Measurements from ENCODE around the gene LMBRD1.

DNA sequence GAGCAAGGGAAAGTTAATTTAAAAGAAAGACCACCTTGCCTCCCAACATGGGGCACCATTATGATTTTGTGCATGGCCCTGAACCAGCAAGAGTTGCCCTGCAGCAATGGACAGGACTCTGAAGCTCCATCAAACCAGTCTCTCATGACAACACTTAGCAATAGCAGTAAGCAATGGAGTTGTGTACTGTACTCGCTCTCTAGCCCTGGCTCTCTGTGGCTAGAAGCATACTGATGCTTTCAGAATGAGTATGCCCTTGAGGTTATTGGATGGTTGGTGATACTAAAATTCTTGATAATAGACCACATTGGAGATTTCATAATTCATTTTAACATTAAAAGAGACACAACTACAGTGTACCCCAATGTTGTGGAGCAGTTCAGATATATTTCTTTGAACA, 23.2 kb upstream of the LMBRD1 start:
- TF ChIP-seq, protein P1, sequence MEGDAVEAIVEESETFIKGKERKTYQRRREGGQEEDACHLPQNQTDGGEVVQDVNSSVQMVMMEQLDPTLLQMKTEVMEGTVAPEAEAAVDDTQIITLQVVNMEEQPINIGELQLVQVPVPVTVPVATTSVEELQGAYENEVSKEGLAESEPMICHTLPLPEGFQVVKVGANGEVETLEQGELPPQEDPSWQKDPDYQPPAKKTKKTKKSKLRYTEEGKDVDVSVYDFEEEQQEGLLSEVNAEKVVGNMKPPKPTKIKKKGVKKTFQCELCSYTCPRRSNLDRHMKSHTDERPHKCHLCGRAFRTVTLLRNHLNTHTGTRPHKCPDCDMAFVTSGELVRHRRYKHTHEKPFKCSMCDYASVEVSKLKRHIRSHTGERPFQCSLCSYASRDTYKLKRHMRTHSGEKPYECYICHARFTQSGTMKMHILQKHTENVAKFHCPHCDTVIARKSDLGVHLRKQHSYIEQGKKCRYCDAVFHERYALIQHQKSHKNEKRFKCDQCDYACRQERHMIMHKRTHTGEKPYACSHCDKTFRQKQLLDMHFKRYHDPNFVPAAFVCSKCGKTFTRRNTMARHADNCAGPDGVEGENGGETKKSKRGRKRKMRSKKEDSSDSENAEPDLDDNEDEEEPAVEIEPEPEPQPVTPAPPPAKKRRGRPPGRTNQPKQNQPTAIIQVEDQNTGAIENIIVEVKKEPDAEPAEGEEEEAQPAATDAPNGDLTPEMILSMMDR (conservative IDR thresholded peaks at IDR 0.05), result no peak
- no peak for TF ChIP-seq ZFX (IDR thresholded peaks at IDR 0.05)

All from C4-2B (cell line).